NT2/D1 (cell line): ENCODE results near the gene CLEC4D.

Experiments
- YY1 ChIP-seq: IDR thresholded peaks from 2 replicates; pipeline ENCODE4 v1.6.1; 2011; ENCODE audit not compliant: insufficient read length, insufficient read depth
- ZNF274 ChIP-seq: IDR thresholded peaks from 2 replicates; pipeline ENCODE4 v1.6.1; 2011; ENCODE audit warnings: mild to moderate bottlenecking, low read depth, low read length

GRCh38 chr12:8508910-8509841, 4.1 kb upstream of the CLEC4D start:
- no peak for TF ChIP-seq YY1
- TF ChIP-seq ZNF274: no peak
